Transverse colon (tissue), 4 donors: ENCODE measurements around the gene PTBP3.
"Not testable (repeated sequence)": the region's sequence is repeated elsewhere in the genome, so short reads cannot be mapped to it uniquely, and the experiment has no call there.

Source experiments
- CTCF ChIP-seq, 5 experiments: fragments of 200-600 bp in 3 of 5; fragments of 450-650 bp in 2 of 5; sonication (generic) in 3 of 5; IDR thresholded peaks; 1 replicate in 2 of 5; 2 replicates in 3 of 5; pipeline ENCODE4 v1.5.1; 2016 to 2017; ENCODE audit warnings: antibody characterized with exemption in 5 of 5, inconsistent platforms in 3 of 5, mild to moderate bottlenecking in 2 of 5, moderate library complexity in 1 of 5
- POLR2AphosphoS5 ChIP-seq, 3 donors: sonication (generic); formaldehyde crosslinking; IDR thresholded peaks; one replicate each; pipeline ENCODE4 v1.6.1; 2016; ENCODE audit warnings: antibody characterized with exemption in 3 of 3

GRCh38 chr9:112267086-112267485 lies 66.3 kb downstream of the PTBP3 start:
- TF ChIP-seq CTCF, POLR2AphosphoS5 (IDR thresholded peaks at IDR 0.05): not testable (repeated sequence)
